ENCODE measurements around the gene EIF1. TPM values are rescaled to one million over a fixed set of nuclear protein-coding genes. Genes with fewer than 3 reads are reported as not detected.

EIF1 gene
- total RNA-seq, 1 donor from 2014 or later = 1,088 TPM

DNA sequence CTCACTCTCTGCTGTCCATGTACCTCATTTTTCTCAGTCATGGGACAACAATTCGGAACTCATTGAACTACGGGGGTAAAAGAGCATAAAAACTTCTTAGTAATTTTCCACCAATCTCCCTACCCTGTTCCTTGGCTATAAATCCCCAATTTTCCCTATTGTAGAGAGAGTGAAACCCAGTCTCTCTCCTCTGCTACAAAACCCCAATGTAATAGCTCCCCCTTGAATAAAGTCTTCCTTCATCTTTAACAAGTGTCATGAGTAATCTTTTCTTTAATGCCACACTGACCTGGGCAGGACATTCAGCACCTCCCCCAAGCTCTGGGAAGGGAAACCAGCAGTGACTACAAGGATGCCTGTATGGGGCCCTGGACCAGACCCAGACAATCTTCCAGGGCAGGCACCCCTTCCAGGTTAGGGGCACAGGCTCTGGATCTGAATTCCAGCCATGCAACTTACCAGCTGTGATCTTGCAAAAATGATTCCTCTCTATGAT, 10.2 kb upstream of the EIF1 start:
- H3K27ac Mint-ChIP-seq (ENCODE audit: unreplicated experiment) = peak overlapping the region; percentile 85
- H3K27me3 Mint-ChIP-seq (ENCODE audit: unreplicated experiment) = peaks cover 9% of the 10 kb centered on the region
- peaks cover 9% of the 10 kb centered on the region for H3K9me3 Mint-ChIP-seq (ENCODE audit: unreplicated experiment)
- DNase-seq = no peak
- H3K36me3 Mint-ChIP-seq (ENCODE audit: unreplicated experiment) = peaks cover 6% of the 10 kb centered on the region
- H3K4me1 Mint-ChIP-seq (ENCODE audit: low read depth, unreplicated experiment) = peaks cover 18% of the 10 kb centered on the region
- TF ChIP-seq CTCF (IDR thresholded peaks at IDR 0.05; ENCODE audit: partially characterized antibody, unreplicated experiment) = no peak
- H3K4me3 Mint-ChIP-seq (ENCODE audit: unreplicated experiment) = peak overlapping the region; percentile 32

DNA sequence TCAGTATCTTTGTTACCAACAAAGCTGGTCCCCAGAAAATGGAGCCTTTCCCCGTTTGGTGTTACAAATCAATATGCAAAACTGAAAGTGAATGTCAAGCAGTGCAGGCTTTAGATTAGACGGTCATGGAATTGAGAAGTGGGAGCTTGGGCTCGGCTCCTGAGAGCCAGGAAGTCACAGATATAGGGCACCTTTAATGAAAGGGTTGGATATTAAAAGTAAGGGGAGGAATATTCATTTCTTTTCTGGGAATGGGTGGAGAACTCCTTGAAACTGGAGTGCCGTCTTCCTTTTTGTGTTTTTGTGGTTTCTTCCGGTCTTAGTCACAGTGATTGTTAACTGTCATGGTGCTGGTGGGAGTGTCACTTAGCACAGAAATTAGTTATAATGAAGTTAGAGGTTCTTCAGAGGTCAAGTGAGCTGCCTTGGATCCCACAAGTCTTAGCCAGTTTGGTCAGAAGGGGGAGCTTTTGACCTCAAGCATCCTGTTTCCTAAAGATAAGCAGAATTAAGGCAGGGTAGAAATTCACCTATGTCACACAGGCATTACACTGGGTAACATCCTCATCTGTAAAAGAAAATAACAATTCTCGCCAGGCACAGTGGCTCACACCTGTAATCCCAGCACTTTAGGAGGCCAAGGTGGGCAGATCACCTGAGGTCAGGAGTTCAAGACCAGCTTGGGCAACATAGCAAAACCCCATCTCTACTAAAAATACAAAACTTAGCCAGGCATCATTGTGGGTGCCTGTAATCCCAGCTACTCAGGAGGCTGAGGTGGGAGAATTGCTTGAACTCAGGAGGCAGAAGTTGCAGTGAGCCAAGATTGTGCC, 9.6 kb upstream of the EIF1 start:
- no peak for TF ChIP-seq CTCF (IDR thresholded peaks at IDR 0.05; ENCODE audit: partially characterized antibody, unreplicated experiment)
- Mint-ChIP-seq H3K27ac (ENCODE audit: unreplicated experiment) (peak overlapping the region; percentile 85), H3K4me1 (ENCODE audit: low read depth, unreplicated experiment) (peaks cover 25% of the 10 kb centered on the region), H3K27me3 (ENCODE audit: unreplicated experiment) (peaks cover 9% of the 10 kb centered on the region), H3K4me3 (ENCODE audit: unreplicated experiment) (peak overlapping the region; percentile 8), H3K36me3 (ENCODE audit: unreplicated experiment) (peaks cover 6% of the 10 kb centered on the region), H3K9me3 (ENCODE audit: unreplicated experiment) (peaks cover 9% of the 10 kb centered on the region)
- no peak for DNase-seq

DNA sequence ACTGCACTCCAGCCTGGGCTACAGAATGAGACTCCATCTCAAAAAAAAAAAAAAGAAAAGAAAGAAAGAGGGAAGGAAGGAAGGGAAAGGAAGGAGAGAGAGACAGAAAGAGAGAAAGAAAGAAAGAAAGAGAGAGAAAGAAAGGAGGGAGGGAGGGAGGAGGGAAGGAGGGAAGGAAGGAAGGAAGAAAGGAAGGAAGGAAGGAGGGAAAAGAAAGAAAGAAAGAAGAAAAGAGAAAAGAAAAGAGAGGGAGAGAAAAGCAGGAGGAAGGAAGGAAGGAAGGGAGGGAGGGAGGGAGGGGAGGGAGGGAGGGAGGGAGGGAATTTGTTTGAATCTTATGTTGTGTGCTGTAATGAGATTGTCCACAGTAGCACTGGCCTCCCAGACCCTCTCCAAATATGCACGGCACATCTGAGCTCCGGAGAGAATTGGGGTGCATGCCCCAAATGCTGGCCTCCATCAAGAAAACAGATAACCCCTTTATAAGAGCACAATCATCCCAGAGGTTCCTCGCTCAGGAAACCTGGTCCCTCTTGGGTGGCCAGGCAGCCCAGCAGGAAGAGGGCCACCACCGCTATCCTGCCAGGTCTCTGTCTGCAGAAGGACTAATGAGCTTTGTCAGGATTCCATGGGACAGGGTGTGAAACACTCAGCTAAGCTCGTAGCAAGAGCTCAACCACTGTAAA, 8.8 kb upstream of the EIF1 start:
- no peak for DNase-seq
- H3K27me3 Mint-ChIP-seq (ENCODE audit: unreplicated experiment) = peaks cover 9% of the 10 kb centered on the region
- H3K36me3 Mint-ChIP-seq (ENCODE audit: unreplicated experiment) = peaks cover 6% of the 10 kb centered on the region
- no peak for TF ChIP-seq CTCF (IDR thresholded peaks at IDR 0.05; ENCODE audit: partially characterized antibody, unreplicated experiment)
- H3K9me3 Mint-ChIP-seq (ENCODE audit: unreplicated experiment) = peaks cover 9% of the 10 kb centered on the region
- H3K4me3 Mint-ChIP-seq (ENCODE audit: unreplicated experiment) = no peak overlapping the region
- peak overlapping the region; percentile 98 for H3K27ac Mint-ChIP-seq (ENCODE audit: unreplicated experiment)
- H3K4me1 Mint-ChIP-seq (ENCODE audit: low read depth, unreplicated experiment) = peaks cover 26% of the 10 kb centered on the region

GRCh38 chr17:41680426-41681040, 8.2 kb upstream of the EIF1 start:
- H3K9me3 Mint-ChIP-seq (ENCODE audit: unreplicated experiment) = peaks cover 9% of the 10 kb centered on the region
- peaks cover 26% of the 10 kb centered on the region for H3K4me1 Mint-ChIP-seq (ENCODE audit: low read depth, unreplicated experiment)
- peaks cover 6% of the 10 kb centered on the region for H3K36me3 Mint-ChIP-seq (ENCODE audit: unreplicated experiment)
- H3K27me3 Mint-ChIP-seq (ENCODE audit: unreplicated experiment) = peaks cover 9% of the 10 kb centered on the region
- peak overlapping the region; percentile 98 for H3K27ac Mint-ChIP-seq (ENCODE audit: unreplicated experiment)
- peak overlapping the region; percentile 68 for H3K4me3 Mint-ChIP-seq (ENCODE audit: unreplicated experiment)
- no peak for TF ChIP-seq CTCF (IDR thresholded peaks at IDR 0.05; ENCODE audit: partially characterized antibody, unreplicated experiment)
- peak; percentile 73 for DNase-seq

All from glutamatergic neuron (in vitro differentiated cells).